A549 (cell line): ENCODE data around the gene ITGA1. TPM values are rescaled to one million over a fixed set of nuclear protein-coding genes. Genes with fewer than 3 reads are reported as not detected.
"Not testable (repeated sequence)": the region's sequence is repeated elsewhere in the genome, so short reads cannot be mapped to it uniquely, and the experiment has no call there.

Source experiments
- ATAC-seq, 2 experiments: fragments of 200-7000 bp in 1 of 2; fragments of >200 bp in 1 of 2; cut with Nextera tagmentation in 1 of 2; cut with Tn5 transposase in 1 of 2; 3 replicates each; pipeline versions ENCODE4 v1.8.0 to v1.9.1; 2018 to 2020; ENCODE audit warnings: mild to moderate bottlenecking in 1 of 2, moderate library complexity in 1 of 2
- CTCF ChIA-PET: fragments of 300-600 bp; sonication (Branson Sonifier 250); formaldehyde crosslinking; extraction: SDS; loops from one replicate; lab custom pipeline; 2021; ENCODE audit warnings: antibody characterized with exemption, inconsistent platforms; lab: Yijun Ruan, JAX
- POLR2A ChIA-PET: fragments of 350-600 bp; formaldehyde crosslinking; extraction: SDS; loops from one replicate; lab custom pipeline; 2021; ENCODE audit warnings: antibody characterized with exemption, inconsistent platforms; lab: Yijun Ruan, JAX
- DNase-seq, 2 experiments: peaks; one replicate each; pipeline versions ENCODE4 v3.0.0 to v3.0.0-alpha.2; 2011 to 2016; ENCODE audit warnings: low read depth in 1 of 2, low spot score in 1 of 2
- FAIRE-seq: peaks from 2 replicates; lab custom pipeline; 2011; peaks lifted over from hg19 to GRCh38; lab: Jason Lieb, UNC
- H3K27ac ChIP-seq, 2 experiments: fragments of >200 bp; sonication (Bioruptor Twin); formaldehyde crosslinking; 3 replicates each; pipeline ENCODE4 v1.5.1; 2016 to 2017
- H3K4me1 ChIP-seq: fragments of >200 bp; sonication (Bioruptor Twin); formaldehyde crosslinking; 3 replicates; pipeline ENCODE4 v1.6.1; 2016
- H3K4me2 ChIP-seq: fragments of >200 bp; sonication (Bioruptor Twin); formaldehyde crosslinking; 3 replicates; pipeline ENCODE4 v1.6.1; 2016
- H3K4me3 ChIP-seq: fragments of >200 bp; sonication (Bioruptor Twin); formaldehyde crosslinking; 3 replicates; pipeline ENCODE4 v1.5.1; 2016
- H3K9me3 ChIP-seq: fragments of >200 bp; sonication (Bioruptor Twin); formaldehyde crosslinking; 3 replicates; pipeline ENCODE4 v1.6.1; 2016
- BHLHE40 ChIP-seq: IDR thresholded peaks from 2 replicates; pipeline ENCODE4 v1.6.1; 2012; ENCODE audit warnings: low read depth, low read length, inconsistent platforms
- CBX8 ChIP-seq: fragments of 200-600 bp; sonication (generic); IDR thresholded peaks from 2 replicates; pipeline ENCODE4 v1.6.1; 2016
- CEBPB ChIP-seq, 2 experiments: fragments of >200 bp in 1 of 2; sonication (Bioruptor Twin) in 1 of 2; formaldehyde crosslinking in 1 of 2; IDR thresholded peaks; 2 replicates each; pipeline ENCODE4 v1.6.1; 2012 to 2016
- CHD2 ChIP-seq: fragments of 150-350 bp; IDR thresholded peaks from 2 replicates; pipeline ENCODE4 v1.6.1; 2014; ENCODE audit warnings: low read length; ENCODE audit not compliant: partially characterized antibody
- EHF ChIP-seq: fragments of 250-450 bp; sonication (Bioruptor Pico); IDR thresholded peaks from 2 replicates; pipeline ENCODE4 v1.5.0; 2020; ENCODE audit warnings: mild to moderate bottlenecking
- EHMT2 ChIP-seq: fragments of 200-600 bp; sonication (generic); IDR thresholded peaks from 2 replicates; pipeline ENCODE4 v1.6.1; 2016; ENCODE audit warnings: antibody characterized with exemption, low read depth, mild to moderate bottlenecking, moderate library complexity
- FOSB ChIP-seq: fragments of 250-450 bp; sonication (Bioruptor Pico); IDR thresholded peaks from 2 replicates; pipeline ENCODE4 v1.5.0; 2020; ENCODE audit warnings: mild to moderate bottlenecking, moderate library complexity
- FOSL2 ChIP-seq, 2 experiments: fragments of 450-650 bp in 1 of 2; fragments of >200 bp in 1 of 2; sonication (Bioruptor Twin) in 1 of 2; formaldehyde crosslinking; IDR thresholded peaks; 2 replicates each; pipeline versions ENCODE4 v1.5.0 to v1.6.1; 2016 to 2020; ENCODE audit warnings: mild to moderate bottlenecking in 1 of 2, moderate library complexity in 1 of 2
- HES2 ChIP-seq: fragments of >200 bp; sonication (Bioruptor Twin); formaldehyde crosslinking; IDR thresholded peaks from 2 replicates; pipeline ENCODE4 v1.6.1; 2016
- HEYL ChIP-seq: fragments of 250-450 bp; sonication (Bioruptor Pico); IDR thresholded peaks from 2 replicates; pipeline ENCODE4 v1.8.0; 2021; ENCODE audit warnings: mild to moderate bottlenecking, moderate library complexity
- KDM1A ChIP-seq: fragments of 200-600 bp; sonication (generic); IDR thresholded peaks from 2 replicates; pipeline ENCODE4 v1.6.1; 2016; ENCODE audit warnings: low read depth, mild to moderate bottlenecking
- MAFK ChIP-seq: fragments of 450-650 bp; IDR thresholded peaks from 2 replicates; pipeline ENCODE4 v1.6.1; 2014; ENCODE audit not compliant: partially characterized antibody
- MAZ ChIP-seq: fragments of 150-350 bp; IDR thresholded peaks from 2 replicates; pipeline ENCODE4 v1.6.1; 2014; ENCODE audit warnings: antibody characterized with exemption, low read depth, low read length, borderline replicate concordance
- NPAS2 ChIP-seq: fragments of 250-450 bp; sonication (Bioruptor Pico); IDR thresholded peaks from 2 replicates; pipeline ENCODE4 v1.8.0; 2022; ENCODE audit warnings: mild to moderate bottlenecking, moderate library complexity, borderline replicate concordance
- PBX3 ChIP-seq: IDR thresholded peaks from 2 replicates; pipeline ENCODE4 v1.6.1; 2012
- PHF8 ChIP-seq: fragments of 200-600 bp; sonication (generic); IDR thresholded peaks from 2 replicates; pipeline ENCODE4 v1.6.1; 2016; ENCODE audit warnings: low read depth, mild to moderate bottlenecking, antibody characterized with exemption, moderate library complexity, borderline replicate concordance
- RFX5 ChIP-seq: fragments of 450-650 bp; IDR thresholded peaks from 2 replicates; pipeline ENCODE4 v1.7.1; 2014; ENCODE audit warnings: antibody characterized with exemption, mild to moderate bottlenecking, moderate library complexity
- SMC3 ChIP-seq: fragments of >200 bp; sonication (Bioruptor Twin); formaldehyde crosslinking; IDR thresholded peaks from 3 replicates; pipeline ENCODE4 v1.6.1; 2018; ENCODE audit warnings: inconsistent platforms
- SREBF2 ChIP-seq: fragments of 450-650 bp; IDR thresholded peaks from 2 replicates; pipeline ENCODE4 v1.6.1; 2014; ENCODE audit warnings: mild to moderate bottlenecking, moderate library complexity
- ZFP36 ChIP-seq: fragments of 450-650 bp; IDR thresholded peaks from 2 replicates; pipeline ENCODE4 v1.6.1; 2014; ENCODE audit warnings: borderline replicate concordance; ENCODE audit not compliant: partially characterized antibody
- ZSCAN20 ChIP-seq: fragments of 250-450 bp; sonication (Bioruptor Pico); IDR thresholded peaks from 2 replicates; pipeline ENCODE4 v1.8.0; 2022; ENCODE audit warnings: mild to moderate bottlenecking, moderate library complexity
- WGBS: methylation state at CpG from one replicate; pipeline ENCODE4 v1.1.6; 2017; ENCODE audit errors: missing lambda C conversion rate; 5-methylcytosine and 5-hydroxymethylcytosine counted together
- polyA plus RNA-seq, 4 experiments: library from polyadenylated mRNA; depleted of rRNA in 3 of 4; stranded (reverse); fragments of >200 nt; fragmentation: RNase III in 1 of 4; extraction: RNeasy Plus Mini Kit Qiagen cat#74134 plus additional on column Dnase treatment in 1 of 4; gene quantifications; 2 replicates in 3 of 4; 3 replicates in 1 of 4; pipeline ENCODE4 v1.2.3, GENCODE V29; 2011 to 2017

The ITGA1 gene
- polyA plus RNA-seq, 2 of the 4 experiments (the other 2 are of a cell fraction) = 1.5 to 5.5 TPM

- no peak for TF ChIP-seq NPAS2 (CRISPR knock-in tag)
- no peak for TF ChIP-seq RFX5
- no peak for TF ChIP-seq BHLHE40
Observed at GRCh38 chr5:52846182-52846842, 58.6 kb downstream of the ITGA1 start (continued).

GRCh38 chr5:52848688-52849087 lies 61.0 kb downstream of the ITGA1 start:
- CTCF ChIA-PET, H3K4me1 ChIP-seq, ATAC-seq, FAIRE-seq, H3K9me3 ChIP-seq, H3K4me3 ChIP-seq, DNase-seq, H3K27ac ChIP-seq, H3K4me2 ChIP-seq, POLR2A ChIA-PET: not testable (repeated sequence)
- 71% methylated on average over 5 of the region's 5 CpGs for WGBS

GRCh38 chr5:52849544-52849943 lies 61.8 kb downstream of the ITGA1 start:
- Histone ChIP-seq H3K4me2 (no peak overlapping the region), H3K4me3 (no peak overlapping the region), H3K9me3 (no peaks in the 10 kb centered on the region), H3K4me1 (no peaks in the 10 kb centered on the region), H3K27ac (no peak overlapping the region)
- CTCF ChIA-PET = no interaction called here
- POLR2A ChIA-PET = no interaction called here
- DNase-seq (no peak), FAIRE-seq (no peak), ATAC-seq (no peak)
- 74% methylated on average over 3 of the region's 3 CpGs for WGBS
- no peak for TF ChIP-seq EHMT2

GRCh38 chr5:52853650-52854049 lies 65.9 kb downstream of the ITGA1 start:
- no peak overlapping the region for H3K27ac ChIP-seq
- ChIA-PET POLR2A (no interaction called here), CTCF (no interaction called here)
- no peak for ATAC-seq
- DNase-seq = no peak
- H3K9me3 ChIP-seq = no peaks in the 10 kb centered on the region
- no peak for TF ChIP-seq ZSCAN20 (CRISPR knock-in tag)
- no peak for TF ChIP-seq MAFK
- no peak for TF ChIP-seq CBX8
- TF ChIP-seq BHLHE40 = no peak
- TF ChIP-seq SREBF2 = no peak
- no peak for TF ChIP-seq KDM1A
- TF ChIP-seq FOSB (CRISPR knock-in tag) = no peak
- no peak for TF ChIP-seq CEBPB (IDR thresholded peaks at IDR 0.05)
- no peak for TF ChIP-seq CHD2
- WGBS = 90% methylated on average over 2 of the region's 2 CpGs
- no peaks in the 10 kb centered on the region for H3K4me1 ChIP-seq
- no peak overlapping the region for H3K4me2 ChIP-seq
- H3K4me3 ChIP-seq = no peak overlapping the region
- no peak for FAIRE-seq

- FAIRE-seq (no peak), DNase-seq (no peak), ATAC-seq (no peak)
- H3K9me3 ChIP-seq = no peaks in the 10 kb centered on the region
- no peak for TF ChIP-seq EHF
- no peak for TF ChIP-seq FOSL2 (IDR thresholded peaks at IDR 0.05)
- TF ChIP-seq FOSL2 (CRISPR knock-in tag; IDR thresholded peaks at IDR 0.05) = no peak
- TF ChIP-seq EHMT2 = no peak
- TF ChIP-seq HEYL (CRISPR knock-in tag) = no peak
- TF ChIP-seq MAFK = no peak
- TF ChIP-seq ZFP36 = no peak
- no peak for TF ChIP-seq PBX3
- no peak for TF ChIP-seq SMC3
- no peak for TF ChIP-seq KDM1A
- no peak for TF ChIP-seq HES2
- TF ChIP-seq MAZ = no peak
- no peak for TF ChIP-seq PHF8
- no peak overlapping the region for H3K4me2 ChIP-seq
- ChIA-PET POLR2A (no interaction called here), CTCF (no interaction called here)
- no peak overlapping the region for H3K4me3 ChIP-seq
- H3K27ac ChIP-seq = no peak overlapping the region
- no peaks in the 10 kb centered on the region for H3K4me1 ChIP-seq
- 70% methylated on average over 2 of the region's 2 CpGs for WGBS
Observed at GRCh38 chr5:52854301-52854700, 66.6 kb downstream of the ITGA1 start.
